Neural cell (in vitro differentiated cells): ENCODE measurements around the gene NEBL. TPM values are rescaled to one million over a fixed set of nuclear protein-coding genes. Genes with fewer than 3 reads are reported as not detected.

Experiments used
- H2AFZ ChIP-seq: fragments of 200-600, 300-800 bp; sonication (generic), shearing (Covaris generic); 2 replicates; pipeline ENCODE4 v1.6.0; 2014; ENCODE audit warnings: low read depth, mild to moderate bottlenecking, antibody characterized with exemption, low read length, moderate library complexity
- H3F3A ChIP-seq: fragments of 200-600 bp; shearing (Covaris generic); 2 replicates; pipeline ENCODE4 v1.6.1; 2016; ENCODE audit warnings: mild to moderate bottlenecking, moderate library complexity, mixed read lengths, antibody characterized with exemption, low read length; ENCODE audit not compliant: insufficient read depth, poor library complexity, severe bottlenecking
- H3K27ac ChIP-seq: fragments of 200-600, 300-800 bp; sonication (generic), shearing (Covaris generic); 2 replicates; pipeline ENCODE4 v1.5.1; 2014; ENCODE audit warnings: mild to moderate bottlenecking, low read length, moderate library complexity
- H3K27me3 ChIP-seq: fragments of 300-800, 200-600 bp; sonication (generic), shearing (Covaris generic); 2 replicates; pipeline ENCODE4 v1.6.0; 2014; ENCODE audit warnings: mild to moderate bottlenecking, low read depth, low read length, moderate library complexity; ENCODE audit not compliant: insufficient read depth
- H3K36me3 ChIP-seq: fragments of 300-800, 200-600 bp; sonication (generic), shearing (Covaris generic); 2 replicates; pipeline ENCODE4 v1.5.1; 2014; ENCODE audit warnings: mild to moderate bottlenecking, antibody characterized with exemption, low read length, moderate library complexity; ENCODE audit not compliant: insufficient read depth
- H3K4me2 ChIP-seq: fragments of 300-800, 200-600 bp; sonication (generic), shearing (Covaris generic); 2 replicates; pipeline ENCODE4 v1.6.0; 2014; ENCODE audit warnings: mild to moderate bottlenecking, low read length
- H3K4me3 ChIP-seq: fragments of 300-800, 200-600 bp; sonication (generic), shearing (Covaris generic); 2 replicates; pipeline ENCODE4 v1.5.1; 2014; ENCODE audit warnings: mild to moderate bottlenecking, low read length, moderate library complexity
- H3K79me2 ChIP-seq: fragments of 200-600 bp; shearing (Covaris generic); replicated peaks from 2 replicates; pipeline ENCODE4 v1.6.0; 2014; ENCODE audit warnings: mild to moderate bottlenecking, low read length, moderate library complexity; ENCODE audit not compliant: insufficient read depth
- H3K9ac ChIP-seq: fragments of 300-800, 200-600 bp; sonication (generic), shearing (Covaris generic); 2 replicates; pipeline ENCODE4 v1.6.1; 2016; ENCODE audit warnings: mild to moderate bottlenecking, low read length, mixed read lengths
- H3K9me2 ChIP-seq: fragments of 200-600 bp; shearing (Covaris generic); 2 replicates; pipeline ENCODE4 v1.6.1; 2016; ENCODE audit warnings: mild to moderate bottlenecking, low read length, mixed read lengths; ENCODE audit not compliant: insufficient read depth
- H3K9me3 ChIP-seq: fragments of 200-600, 300-800 bp; sonication (generic), shearing (Covaris generic); 2 replicates; pipeline ENCODE4 v1.6.1; 2016; ENCODE audit warnings: mild to moderate bottlenecking, mixed run types, low read length, moderate library complexity, mixed read lengths
- H4K20me1 ChIP-seq: fragments of 200-600 bp; shearing (Covaris generic); 2 replicates; pipeline ENCODE4 v1.6.1; 2016; ENCODE audit warnings: mild to moderate bottlenecking, mixed run types; ENCODE audit not compliant: insufficient read depth
- CTCF ChIP-seq: fragments of 450-650 bp; IDR thresholded peaks from 2 replicates; pipeline ENCODE4 v1.5.1; 2014; ENCODE audit warnings: antibody characterized with exemption, mild to moderate bottlenecking, moderate library complexity; ENCODE audit not compliant: poor library complexity, severe bottlenecking
- EP300 ChIP-seq: fragments of 450-650 bp; conservative IDR thresholded peaks from 2 replicates; pipeline ENCODE4 v1.6.1; 2014; ENCODE audit warnings: antibody characterized with exemption, mild to moderate bottlenecking, moderate library complexity; ENCODE audit not compliant: poor library complexity, severe bottlenecking
- EZH2 ChIP-seq: fragments of 200-600, 300-800 bp; shearing (Covaris generic), sonication (generic); IDR thresholded peaks from 2 replicates; pipeline ENCODE4 v1.6.1; 2014; ENCODE audit warnings: antibody characterized with exemption, low read length, borderline replicate concordance, mild to moderate bottlenecking; ENCODE audit not compliant: insufficient read depth, poor library complexity, severe bottlenecking
- MXI1 ChIP-seq: fragments of 450-650 bp; conservative IDR thresholded peaks from 2 replicates; pipeline ENCODE4 v1.6.1; 2014; ENCODE audit warnings: antibody characterized with exemption, mild to moderate bottlenecking; ENCODE audit not compliant: poor library complexity, severe bottlenecking
- RAD21 ChIP-seq: fragments of 450-650 bp; conservative IDR thresholded peaks from 2 replicates; pipeline ENCODE4 v1.6.1; 2014; ENCODE audit warnings: antibody characterized with exemption, mild to moderate bottlenecking, moderate library complexity
- REST ChIP-seq: IDR thresholded peaks from 2 replicates; pipeline ENCODE4 v1.6.1; 2012; ENCODE audit warnings: borderline replicate concordance
- TAF1 ChIP-seq: IDR thresholded peaks from 2 replicates; pipeline ENCODE4 v1.6.1; 2012; ENCODE audit warnings: low read depth
- polyA plus RNA-seq: library from polyadenylated mRNA; depleted of rRNA; stranded (reverse); fragments of >200 nt; gene quantifications from 2 replicates; pipeline ENCODE4 v1.2.3, GENCODE V29; 2014

NEBL gene
- polyA plus RNA-seq, 1 donor from 2014 or later = 16.3 TPM

DNA sequence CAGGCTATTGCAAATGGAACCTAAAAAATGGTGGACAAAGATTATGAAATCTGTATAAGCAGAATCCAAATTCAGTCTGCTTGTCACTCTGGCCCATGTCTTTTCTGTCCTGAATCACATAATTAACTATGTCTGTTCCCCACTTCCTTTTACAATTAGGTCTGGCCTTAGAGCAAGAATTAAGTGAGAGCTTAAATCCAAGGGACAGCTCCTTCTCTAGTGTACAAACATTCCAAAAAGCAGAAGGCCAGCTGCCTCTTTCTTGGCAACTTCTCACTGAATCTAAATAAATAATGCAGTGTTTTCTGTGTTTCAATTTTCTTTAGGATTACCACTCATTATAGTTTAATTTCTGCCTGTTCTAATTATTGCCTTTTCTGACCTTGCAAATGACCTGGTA, 39.3 kb upstream of the NEBL start:
- no peak overlapping the region for H2AFZ ChIP-seq
- H4K20me1 ChIP-seq = no peaks in the 10 kb centered on the region
- H3K27ac ChIP-seq = no peak overlapping the region
- no peaks in the 10 kb centered on the region for H3K79me2 ChIP-seq
- H3K36me3 ChIP-seq = no peaks in the 10 kb centered on the region
- no peak overlapping the region for H3K4me3 ChIP-seq
- H3K9ac ChIP-seq = no peak overlapping the region
- no peaks in the 10 kb centered on the region for H3K9me3 ChIP-seq
- H3F3A ChIP-seq = no peaks in the 10 kb centered on the region
- TF ChIP-seq RAD21 (no peak), EZH2 (no peak)
- H3K4me2 ChIP-seq = no peak overlapping the region
- no peaks in the 10 kb centered on the region for H3K9me2 ChIP-seq
- H3K27me3 ChIP-seq = no peaks in the 10 kb centered on the region

- no peaks in the 10 kb centered on the region for H3F3A ChIP-seq
- H3K9me3 ChIP-seq = no peaks in the 10 kb centered on the region
- H3K79me2 ChIP-seq = no peaks in the 10 kb centered on the region
Measured at GRCh38 chr10:20935931-20936330, 38.8 kb upstream of the NEBL start.

More at GRCh38 chr10:20935931-20936330, 38.8 kb upstream of the NEBL start:
- Histone ChIP-seq H3K27me3 (no peaks in the 10 kb centered on the region), H3K36me3 (no peaks in the 10 kb centered on the region), H3K27ac (no peak overlapping the region), H3K9ac (no peak overlapping the region), H3K9me2 (no peaks in the 10 kb centered on the region), H2AFZ (no peak overlapping the region), H3K4me3 (no peak overlapping the region), H3K4me2 (no peak overlapping the region), H4K20me1 (no peaks in the 10 kb centered on the region)
- TF ChIP-seq TAF1 (no peak), EP300 (no peak), CTCF (no peak), EZH2 (no peak), MXI1 (no peak), REST (no peak)
